NCI-H345 (cell line): ENCODE results near the gene FAM167B.
"Not testable (repeated sequence)": the region's sequence is repeated elsewhere in the genome, so short reads cannot be mapped to it uniquely, and the experiment has no call there.

Experiments used
- DNase-seq: peaks from one replicate; lab custom pipeline; 2025; lab: John Stamatoyannopoulos, UW

Gene FAM167B

DNA sequence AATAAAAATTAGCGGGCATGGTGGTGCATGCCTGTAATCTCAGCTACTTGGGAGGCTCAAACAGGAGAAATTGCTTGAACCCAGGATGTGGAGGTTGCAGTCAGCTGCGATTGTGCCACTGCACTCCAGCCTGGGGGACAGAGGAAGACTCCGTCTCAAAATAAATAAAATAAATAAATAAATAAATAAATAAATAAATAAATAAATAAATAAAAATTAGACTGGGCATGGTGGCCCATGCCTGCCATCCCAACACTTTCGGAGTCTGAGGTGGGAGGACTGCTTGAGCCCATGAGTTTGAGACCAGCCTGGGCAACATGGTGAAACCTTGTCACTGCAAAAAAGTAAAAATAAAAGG is 16.2 kb downstream of the FAM167B start:
- not testable (repeated sequence) for DNase-seq

DNA sequence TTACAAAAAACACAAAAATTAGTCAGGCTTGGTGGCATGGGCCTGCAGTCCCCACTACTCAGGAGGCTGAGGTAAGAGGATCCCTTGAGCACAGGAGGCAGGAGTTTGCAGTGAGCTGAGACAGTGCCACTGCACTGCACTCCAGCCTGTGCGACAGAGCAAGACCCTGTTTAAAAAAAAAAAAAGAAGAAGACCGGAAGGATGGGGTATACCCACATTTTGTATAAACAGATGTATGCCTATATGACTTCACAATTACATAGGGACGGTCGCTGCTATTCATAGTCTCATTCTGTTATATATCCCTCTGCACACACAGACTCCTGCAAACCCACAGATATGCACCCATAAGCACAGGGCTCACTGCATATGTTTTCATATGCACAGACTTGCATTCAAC is 16.7 kb downstream of the FAM167B start:
- no peak for DNase-seq

DNA sequence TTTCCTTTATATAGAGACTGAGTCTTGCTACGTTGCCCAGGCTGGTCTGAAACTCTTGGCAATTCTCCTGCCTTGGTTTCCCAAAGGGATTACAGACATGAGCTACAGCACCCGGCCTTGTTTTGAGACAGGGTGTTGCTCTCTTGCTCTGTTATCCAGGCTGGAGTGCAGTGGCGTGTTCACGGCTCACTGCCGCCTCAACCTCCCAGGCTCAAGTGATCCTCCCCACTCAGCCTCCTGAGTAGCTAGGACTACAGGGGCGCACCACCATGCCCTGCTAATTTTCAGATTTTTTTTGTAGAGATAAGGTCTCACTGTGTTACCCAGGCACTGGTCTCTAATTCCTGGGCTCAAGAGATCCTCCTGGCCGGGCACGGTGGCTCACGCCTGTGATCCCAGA is 18.8 kb downstream of the FAM167B start:
- no peak for DNase-seq

DNA sequence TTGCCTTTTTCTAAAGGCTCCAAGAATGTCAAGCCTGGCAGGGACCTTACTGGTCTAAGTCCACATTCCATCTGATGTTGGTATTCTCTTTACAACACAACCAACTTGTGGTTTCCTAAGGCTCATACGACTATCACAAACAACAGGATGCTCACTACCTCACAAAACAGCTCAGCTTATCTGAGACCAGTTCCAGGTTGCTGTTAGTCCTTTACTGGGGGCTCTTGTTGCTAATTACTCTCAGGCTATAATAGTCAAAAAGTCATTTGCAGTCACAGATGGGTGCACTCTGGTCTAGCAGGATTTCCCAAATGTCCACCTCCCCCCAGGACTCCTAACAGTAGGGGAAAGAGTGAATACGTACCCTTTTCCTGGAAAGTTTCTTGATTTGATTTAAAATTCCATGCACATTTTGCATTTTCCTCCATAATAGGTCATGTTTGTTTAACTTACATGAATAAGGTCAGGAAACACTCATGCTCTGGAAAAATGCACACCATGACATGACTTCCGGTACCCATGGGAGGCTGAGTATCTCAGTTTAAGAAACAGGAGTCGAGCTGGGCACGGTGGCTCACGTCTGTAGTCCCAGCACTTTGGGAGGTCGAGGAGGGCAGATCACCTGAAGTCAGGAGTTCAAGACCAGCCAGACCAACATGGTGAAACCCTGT is 20.0 kb downstream of the FAM167B start:
- no peak for DNase-seq

DNA sequence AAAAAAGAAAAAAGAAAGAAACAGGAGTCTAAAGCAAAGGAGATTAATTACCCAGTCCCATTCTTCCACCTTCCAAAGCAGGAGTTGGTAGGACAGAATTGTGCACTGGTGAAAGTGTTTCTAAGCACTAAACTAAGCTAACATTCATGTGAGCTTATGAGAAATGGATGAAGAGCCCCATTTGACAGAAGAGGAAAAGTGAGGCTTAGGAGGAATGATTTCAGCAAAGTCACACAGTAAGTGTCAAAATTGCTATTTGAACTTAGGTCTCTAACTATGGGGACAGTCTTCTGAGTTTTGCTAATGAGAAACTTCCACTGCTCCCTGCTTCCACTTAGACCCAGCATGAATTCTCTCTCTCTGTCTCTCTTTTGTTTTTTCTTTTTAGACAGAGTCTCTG is 22.7 kb downstream of the FAM167B start:
- no peak for DNase-seq

DNA sequence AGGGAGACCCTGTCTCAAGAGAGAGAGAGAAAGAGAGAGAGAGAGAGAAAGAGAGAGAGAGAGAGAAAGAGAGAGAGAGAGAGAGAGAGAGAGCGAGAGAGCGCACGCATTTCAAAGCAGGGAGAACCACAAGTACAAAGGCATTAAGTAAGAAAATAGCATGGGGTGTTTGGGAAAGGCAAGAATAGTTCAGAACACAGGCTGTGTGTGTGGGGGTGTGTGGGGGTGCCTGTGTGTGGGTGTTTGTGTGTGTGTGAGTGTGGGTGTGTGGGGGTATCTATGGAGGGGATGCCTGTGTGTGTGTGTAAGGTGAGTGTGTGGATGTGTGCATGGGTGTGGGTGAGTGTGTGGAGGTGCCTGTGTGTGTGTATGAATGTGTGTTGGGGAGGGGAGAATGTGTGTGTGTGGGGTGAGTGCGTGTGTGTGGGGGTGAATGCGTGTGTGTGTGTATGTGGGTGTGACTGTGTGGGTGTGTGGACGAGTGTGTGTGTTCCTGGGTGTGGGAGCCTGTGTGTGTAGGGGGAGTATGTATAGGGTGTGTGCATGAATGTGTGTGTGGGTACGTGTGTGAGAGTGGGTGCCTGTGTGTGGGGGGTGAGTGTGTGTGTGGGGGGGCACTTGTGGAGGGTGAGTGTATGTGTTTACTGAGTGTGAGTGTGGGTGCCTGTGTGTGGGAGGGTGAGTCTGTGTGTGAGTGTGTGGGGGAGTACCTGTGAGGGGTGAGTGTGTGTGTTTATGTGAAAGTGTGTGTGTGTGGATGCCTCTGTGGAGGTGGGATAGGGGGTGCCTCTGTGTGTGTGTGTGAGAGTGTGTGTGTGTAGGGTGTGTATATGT is 25.8 kb downstream of the FAM167B start:
- DNase-seq = no peak

DNA sequence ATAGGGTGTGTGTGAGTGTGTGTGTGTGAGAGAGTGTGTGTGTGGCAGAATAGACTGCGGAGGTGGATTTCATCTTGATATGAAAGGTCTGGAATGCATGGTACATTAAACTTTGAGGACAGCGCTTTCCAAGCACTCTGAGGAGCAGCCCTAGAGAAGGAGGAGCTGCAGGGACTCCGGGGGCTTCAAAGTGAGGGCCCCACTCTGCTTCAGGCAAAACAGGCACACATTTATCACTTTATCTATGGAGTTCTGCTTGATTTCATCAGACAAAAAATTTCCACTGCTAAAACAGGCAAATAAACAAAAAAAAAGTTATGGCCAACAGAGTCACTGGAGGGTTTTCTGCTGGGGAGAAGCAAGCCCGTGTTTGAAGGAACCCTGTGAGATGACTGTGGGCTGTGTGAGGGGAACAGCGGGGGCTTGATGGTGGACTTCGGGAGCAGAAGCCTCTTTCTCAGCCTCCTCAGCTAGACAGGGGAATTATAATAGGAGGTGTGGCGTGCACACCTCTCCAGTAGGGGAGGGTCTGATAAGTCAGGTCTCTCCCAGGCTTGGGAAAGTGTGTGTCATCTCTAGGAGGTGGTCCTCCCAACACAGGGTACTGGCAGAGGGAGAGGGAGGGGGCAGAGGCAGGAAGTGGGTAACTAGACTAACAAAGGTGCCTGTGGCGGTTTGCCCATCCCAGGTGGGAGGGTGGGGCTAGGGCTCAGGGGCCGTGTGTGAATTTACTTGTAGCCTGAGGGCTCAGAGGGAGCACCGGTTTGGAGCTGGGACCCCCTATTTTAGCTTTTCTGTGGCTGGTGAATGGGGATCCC is 26.6 kb downstream of the FAM167B start:
- DNase-seq = peak; percentile 80

DNA sequence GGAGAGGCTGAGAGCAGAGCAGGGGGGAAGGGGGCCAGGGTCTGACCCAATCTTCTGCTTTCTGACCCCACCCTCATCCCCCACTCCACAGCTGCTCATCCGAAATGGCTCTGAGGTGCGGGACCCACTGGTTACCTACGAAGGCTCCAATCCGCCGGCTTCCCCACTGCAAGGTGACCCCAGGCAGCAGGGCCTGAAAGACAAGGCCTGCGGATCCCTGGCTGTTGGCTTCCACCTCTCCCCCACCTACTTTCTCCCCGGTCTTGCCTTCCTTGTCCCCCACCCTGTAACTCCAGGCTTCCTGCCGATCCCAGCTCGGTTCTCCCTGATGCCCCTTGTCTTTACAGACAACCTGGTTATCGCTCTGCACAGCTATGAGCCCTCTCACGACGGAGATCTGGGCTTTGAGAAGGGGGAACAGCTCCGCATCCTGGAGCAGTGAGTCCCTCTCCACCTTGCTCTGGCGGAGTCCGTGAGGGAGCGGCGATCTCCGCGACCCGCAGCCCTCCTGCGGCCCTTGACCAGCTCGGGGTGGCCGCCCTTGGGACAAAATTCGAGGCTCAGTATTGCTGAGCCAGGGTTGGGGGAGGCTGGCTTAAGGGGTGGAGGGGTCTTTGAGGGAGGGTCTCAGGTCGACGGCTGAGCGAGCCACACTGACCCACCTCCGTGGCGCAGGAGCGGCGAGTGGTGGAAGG is 27.8 kb downstream of the FAM167B start:
- DNase-seq = no peak

DNA sequence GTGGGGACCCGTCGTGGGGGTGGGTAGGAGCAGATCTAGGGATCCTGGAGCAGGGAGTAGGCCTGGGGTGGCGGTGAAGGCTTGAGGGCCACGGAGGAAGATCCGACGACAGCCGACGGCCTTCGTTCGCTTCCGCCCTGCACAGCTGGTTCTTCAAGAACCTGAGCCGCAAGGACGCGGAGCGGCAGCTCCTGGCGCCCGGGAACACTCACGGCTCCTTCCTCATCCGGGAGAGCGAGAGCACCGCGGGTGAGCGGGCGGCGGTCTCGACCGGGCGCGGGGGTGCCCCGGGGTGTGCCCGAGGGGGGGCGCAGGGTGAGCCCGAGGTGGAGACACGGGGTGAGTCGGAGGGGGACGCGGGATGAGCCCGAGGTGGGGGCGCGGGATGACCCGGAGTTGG is 28.4 kb downstream of the FAM167B start:
- no peak for DNase-seq

DNA sequence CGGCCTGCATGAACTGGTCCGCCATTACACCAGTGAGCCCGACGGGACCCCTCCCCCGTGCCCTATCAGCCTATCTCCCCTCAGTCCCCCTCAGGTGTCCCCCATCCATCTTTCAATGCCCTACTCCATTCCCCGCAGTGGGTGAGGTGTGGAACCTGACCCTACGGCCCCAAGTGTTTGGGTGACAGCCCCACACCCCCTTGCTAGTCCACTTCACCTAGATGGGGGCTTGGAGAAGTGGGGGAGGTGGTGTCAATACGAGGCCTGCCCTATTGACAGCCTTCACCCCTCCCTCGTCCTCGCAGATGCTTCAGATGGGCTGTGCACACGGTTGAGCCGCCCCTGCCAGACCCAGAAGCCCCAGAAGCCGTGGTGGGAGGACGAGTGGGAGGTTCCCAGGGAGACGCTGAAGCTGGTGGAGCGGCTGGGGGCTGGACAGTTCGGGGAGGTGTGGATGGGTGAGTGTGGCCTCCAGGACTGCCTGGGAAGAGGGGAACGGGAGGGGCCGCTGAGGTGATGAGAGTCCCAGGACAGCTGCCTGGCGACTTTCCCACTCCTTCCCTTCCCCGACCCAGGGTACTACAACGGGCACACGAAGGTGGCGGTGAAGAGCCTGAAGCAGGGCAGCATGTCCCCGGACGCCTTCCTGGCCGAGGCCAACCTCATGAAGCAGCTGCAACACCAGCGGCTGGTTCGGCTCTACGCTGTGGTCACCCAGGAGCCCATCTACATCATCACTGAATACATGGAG is 29.2 kb downstream of the FAM167B start:
- DNase-seq = no peak

DNA sequence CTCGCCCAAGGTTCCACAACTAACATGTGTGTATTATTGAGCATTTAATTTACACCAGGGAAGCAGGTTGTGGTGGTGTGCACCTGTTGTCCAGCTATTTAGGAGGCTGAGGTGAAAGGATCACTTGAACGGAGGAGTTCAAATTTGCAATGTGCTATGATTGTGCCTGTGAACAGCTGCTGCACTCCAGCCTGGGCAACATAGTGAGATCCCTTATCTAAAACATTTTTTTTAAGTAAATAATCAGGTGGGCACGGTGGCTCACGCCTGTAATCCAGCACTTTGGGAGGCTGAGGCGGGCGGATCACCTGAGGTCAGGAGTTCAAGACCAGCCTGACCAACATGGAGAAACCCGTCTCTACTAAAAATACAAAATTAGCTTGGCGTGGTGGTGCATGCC is 37.8 kb downstream of the FAM167B start:
- DNase-seq = not testable (repeated sequence)

DNA sequence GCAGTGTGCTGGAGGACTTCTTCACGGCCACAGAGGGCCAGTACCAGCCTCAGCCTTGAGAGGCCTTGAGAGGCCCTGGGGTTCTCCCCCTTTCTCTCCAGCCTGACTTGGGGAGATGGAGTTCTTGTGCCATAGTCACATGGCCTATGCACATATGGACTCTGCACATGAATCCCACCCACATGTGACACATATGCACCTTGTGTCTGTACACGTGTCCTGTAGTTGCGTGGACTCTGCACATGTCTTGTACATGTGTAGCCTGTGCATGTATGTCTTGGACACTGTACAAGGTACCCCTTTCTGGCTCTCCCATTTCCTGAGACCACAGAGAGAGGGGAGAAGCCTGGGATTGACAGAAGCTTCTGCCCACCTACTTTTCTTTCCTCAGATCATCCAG is 38.6 kb downstream of the FAM167B start:
- DNase-seq = no peak

DNA sequence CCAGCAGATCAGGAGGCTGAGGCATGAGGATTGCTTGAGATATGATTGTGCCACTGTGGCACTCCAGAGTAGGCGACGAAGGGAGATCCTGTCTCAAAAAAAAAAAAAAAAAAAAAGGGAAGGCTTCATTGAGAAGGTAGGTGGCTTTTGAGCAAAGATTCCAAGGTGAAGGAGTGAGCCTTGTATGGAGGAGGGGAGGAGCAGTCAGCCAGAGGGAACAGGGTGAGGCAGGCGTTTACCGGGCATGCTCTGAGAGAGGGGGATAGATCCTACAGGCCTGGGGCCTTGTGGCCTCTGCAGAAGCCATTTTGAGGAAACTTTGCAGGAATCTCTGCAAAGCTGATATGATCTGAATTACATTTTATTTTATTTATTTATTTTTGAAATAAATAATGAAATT is 39.7 kb downstream of the FAM167B start:
- no peak for DNase-seq

DNA sequence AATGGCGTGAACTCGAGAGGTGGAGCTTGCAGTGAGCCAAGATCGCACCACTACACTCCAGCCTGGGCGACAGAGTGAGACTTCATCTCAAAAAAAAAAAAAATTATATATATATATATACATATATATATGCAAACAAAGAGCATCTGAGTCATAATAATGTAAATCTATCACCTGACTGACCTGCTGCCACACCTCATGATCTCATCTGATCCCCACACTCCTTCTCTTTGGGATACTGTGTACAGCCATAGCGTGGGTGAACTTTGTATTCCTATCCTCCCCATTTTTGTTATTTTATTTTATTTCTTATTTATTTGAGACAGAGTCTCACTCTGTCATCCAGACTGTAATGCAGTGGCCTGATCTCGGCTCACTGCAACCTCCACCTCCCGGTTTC is 42.2 kb downstream of the FAM167B start:
- no peak for DNase-seq

DNA sequence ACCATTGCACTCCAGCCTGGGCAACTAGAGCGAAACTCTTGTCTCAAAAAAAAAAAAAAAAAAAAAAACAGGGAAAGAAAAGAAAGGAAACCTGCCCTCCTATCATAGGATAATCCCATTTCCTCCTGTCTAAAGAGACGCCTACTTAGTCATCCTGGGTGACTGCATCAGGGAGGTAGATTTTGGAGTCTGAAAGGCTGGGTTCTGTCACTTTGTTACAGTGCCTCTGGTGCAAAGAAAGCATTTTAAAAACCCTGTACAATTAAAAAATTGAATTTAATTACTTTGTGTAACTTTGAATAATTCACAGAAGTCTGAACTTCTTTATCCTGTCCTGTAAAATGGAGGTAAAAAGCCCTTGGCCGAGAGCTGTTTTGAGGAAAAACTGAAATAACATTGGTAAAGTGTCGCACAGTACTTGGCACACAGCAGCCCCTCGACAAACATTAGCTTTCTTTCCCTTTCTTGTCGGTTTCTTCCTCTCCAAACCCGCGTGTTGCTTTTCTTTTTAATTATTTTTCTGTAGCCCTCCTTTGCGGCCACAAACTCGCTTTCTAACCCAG is 44.2 kb downstream of the FAM167B start:
- no peak for DNase-seq

DNA sequence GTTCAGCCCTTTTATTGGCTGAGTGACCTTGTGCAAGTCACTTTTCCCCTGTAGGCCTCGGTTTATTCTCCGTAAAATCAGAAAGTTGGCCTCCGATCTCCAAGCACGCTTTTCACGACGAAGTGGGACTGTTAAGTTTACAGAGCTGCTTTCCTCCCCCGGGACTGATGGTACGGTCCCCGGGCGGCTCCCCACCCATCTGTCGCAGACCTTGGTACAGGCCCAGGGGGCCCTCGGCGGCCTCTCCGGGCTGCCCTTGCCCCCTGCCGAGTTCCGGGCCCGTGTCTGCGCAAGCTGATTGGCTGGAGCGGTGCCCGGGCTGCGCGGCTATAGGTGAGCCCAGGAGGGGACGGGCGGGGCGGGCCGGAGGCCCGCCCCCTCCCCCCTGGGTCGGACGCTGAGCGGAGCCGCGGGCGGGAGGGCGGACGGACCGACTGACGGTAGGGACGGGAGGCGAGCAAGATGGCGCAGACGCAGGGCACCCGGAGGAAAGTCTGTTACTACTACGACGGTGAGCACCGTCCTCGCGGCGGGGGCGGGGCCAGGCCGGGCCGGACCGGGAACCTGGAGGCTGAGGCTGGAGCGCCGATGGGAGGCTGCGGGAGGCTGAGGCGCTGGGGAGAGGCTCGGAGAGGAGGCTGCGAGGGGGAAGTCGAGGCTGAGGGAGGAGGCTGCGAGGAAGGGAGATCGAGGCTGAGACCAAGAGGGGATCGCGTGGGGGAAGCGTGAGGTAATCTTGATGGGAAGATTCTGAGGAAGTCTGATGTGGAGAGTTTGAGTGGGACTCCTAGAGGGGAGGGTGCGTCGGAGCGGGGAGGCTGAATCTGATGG is 44.9 kb downstream of the FAM167B start, which contains the start of gene HDAC1:
TSS of gene HDAC1 (plus strand) at position 376 of the 831 bp plus-strand sequence. CDS start at position 463, 87 bp downstream.
- peak; percentile 96 for DNase-seq

DNA sequence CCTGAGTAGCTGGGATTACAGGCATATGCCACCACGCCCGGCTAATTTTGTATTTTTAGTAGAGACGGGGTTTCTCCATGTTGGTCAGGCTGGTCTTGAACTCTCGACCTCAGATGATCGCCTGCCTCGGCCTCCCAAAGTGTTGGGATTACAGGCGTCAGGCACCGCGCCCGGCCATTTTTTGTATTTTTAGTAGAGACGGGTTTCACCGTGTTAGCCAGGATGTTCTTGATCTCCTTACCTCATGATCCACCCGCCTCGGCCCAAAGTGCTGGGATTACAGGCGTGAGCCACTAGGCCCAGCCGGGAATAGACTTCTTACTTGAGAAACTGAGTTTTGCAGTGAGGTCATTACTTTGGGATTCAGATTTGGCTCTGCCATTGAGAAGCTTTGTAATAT is 51.2 kb downstream of the FAM167B start:
- not testable (repeated sequence) for DNase-seq
